ENCODE measurements around the gene GGTLC2.
"Not testable (repeated sequence)": the region's sequence is repeated elsewhere in the genome, so short reads cannot be mapped to it uniquely, and the experiment has no call there.

The GGTLC2 gene

DNA sequence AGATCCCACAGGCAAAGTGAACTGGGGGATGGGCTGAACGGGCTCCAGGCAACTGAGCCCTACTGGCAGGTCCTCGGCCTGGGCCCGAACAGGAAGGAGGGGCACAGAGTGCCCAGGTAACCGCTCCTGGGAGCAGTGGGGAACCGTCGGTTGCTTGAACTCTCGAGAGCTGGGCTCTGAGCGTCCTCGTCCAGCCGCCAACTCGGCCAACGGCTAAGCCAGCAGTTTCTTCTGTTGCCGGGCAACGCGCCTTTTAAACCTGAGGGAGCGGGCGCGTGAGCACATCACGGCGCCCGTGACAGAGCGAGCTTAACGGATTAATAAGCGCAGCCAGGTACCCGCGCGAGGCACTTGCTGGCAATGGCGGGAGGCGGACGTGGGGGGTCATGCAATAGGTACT, at the start of gene GGTLC2:
GGTLC2 (plus strand) TSS at position 301 of the 400 bp plus-strand sequence. CDS start 1,732 bp downstream, outside the sequence.
- not testable (repeated sequence) for DNase-seq

DNA sequence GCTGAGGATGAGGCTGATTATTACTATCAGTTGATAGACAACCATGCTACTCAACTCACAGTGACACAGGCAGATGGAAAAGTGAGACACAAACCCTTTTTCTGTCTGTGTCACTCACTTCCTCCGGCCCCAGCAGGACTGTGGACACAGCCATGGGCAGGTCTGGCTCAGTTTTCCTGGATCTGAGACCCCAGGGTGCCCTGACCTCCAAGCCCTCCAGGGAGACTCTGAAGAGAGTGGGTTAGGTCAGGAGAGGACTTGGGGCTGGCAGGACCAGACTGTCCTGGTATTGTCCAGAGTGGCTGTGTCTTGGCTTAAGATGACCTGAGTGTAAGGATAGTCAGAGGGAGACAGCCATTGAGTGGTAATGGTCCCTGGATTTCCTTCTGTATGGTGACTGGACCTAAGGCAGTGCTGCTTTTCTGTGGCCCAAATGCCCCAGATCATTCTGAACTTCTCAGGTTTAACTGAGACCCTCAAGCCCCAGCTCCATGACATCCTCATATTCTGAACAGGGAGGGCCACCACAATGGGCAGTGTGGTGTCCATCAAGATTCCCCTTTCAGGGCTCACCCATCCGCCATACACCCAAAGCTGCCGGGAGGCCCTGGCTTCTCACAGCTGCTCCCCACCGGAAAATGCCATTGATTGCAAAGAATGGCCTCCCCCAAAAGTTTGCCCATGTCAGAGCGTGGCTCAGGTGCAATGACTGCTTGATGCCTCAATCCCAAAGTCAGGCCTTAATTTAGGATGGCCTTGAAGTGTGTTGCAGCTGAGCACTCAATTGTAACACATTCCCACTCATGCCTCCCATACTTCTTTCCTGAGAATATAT, 49.2 kb upstream of the GGTLC2 start:
- DNase-seq = no peak

DNA sequence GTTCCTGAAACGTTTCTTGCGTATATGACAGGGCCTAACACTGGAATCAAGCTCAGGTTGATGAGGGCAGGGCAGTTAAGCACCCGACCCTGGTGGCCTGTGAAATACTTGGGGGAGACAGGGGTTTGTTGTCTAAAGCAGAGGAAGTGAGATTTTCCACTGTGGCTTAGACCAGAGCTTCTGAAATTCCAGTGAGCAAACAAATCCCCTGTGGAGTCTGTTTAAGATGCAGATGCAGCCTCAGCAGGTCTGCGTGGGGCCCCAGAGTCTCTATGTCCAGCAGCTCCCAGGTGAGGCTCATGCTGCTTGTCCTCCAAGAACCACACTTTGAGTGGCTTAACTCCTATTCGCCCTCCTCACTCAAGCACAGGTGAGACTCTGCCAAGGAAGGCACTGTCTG, 46.3 kb upstream of the GGTLC2 start:
- no peak for DNase-seq

DNA sequence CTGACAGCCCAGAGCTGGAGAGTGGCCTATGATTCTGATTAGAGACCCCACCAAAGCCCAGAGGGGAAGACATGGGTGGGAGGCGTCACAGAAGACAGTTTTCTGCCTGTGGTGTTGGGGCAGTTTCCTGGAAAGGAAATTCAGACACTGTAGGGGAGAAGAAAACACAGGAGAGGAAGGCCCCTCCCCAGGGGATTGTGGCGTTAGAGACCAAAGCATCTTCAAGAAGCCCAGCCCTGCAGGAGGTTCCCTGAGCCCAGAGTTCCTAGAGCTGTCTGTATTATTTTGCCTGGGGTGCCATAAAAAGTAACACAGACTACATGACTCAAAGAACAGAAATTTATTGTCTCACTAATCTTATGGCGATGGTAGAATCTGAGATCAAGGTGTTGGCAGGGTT, 45.2 kb upstream of the GGTLC2 start:
- DNase-seq = no peak

DNA sequence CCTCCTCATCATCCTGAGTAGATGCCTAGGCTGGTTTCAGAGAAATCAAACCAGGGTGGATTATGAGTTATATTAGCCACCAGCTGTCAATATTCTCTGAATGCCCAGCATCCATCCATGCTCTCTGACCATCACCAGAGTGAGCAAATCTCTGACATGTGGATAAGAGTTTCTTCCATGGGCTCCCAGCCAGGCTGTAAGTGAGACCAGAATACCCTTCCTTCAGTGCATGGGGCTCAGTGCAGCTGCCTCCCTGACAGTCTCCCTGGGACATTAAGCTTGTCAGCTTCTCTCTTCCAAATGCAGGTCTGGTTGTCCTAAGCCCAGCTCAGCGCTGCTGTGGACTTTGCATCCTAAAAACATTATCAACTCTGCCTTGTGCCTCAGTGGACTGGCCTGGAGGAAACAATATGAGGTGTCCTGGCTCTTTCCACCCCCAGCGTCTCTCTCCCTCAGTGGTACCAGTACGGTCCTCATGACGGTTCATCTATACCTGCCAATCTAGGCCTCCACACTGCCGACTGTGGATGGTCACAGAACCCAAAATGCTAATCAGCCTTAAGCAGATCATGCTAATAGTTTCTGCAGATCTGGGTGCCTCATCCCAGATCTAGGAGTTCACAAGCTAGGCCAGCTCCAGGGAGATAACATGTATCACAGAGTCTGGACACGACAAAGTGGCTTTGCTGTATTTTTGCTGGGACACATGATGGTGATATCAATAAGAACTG, 43.7 kb upstream of the GGTLC2 start:
- no peak for DNase-seq

DNA sequence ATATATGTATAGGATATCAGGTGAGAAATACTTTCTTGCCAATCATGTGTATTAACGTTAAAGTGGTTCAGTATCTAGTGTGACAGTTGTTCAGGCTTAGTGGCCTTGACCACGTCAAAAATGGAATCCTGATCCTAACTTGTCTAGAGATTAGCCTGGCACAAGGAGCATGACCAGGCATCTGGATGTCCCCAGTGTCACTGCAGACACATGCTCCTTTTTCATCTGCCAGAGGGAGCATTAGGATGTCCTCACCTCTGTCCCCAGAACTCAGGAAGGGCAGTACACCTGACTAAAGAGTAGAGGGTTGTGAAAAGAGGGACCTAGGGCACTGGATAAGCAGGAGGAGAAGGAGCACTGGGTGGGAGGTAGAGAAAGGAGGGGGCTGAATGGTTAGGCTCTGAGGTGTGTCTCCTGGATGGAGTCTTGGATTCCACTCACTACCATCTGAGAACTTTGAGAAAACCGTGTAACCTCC, 40.9 kb upstream of the GGTLC2 start:
- no peak for DNase-seq

GRCh38 chr22:22604326-22605073, 39.9 kb upstream of the GGTLC2 start:
- no peak for DNase-seq

DNA sequence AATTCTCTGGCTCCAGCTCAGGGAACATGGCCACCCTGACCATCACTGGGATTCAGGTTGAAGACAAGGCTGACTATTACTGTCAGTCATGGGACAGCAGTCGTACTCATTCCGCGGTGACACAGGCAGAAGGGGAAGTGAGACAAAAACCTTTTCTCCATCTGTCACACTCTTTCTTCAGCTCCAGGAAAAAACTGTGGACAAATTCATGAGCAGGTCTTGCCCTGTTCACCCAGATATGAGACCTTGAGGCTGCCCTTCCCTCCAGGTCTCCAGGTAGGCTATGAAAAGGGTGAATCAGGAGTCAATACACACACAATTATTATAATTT, 39.4 kb upstream of the GGTLC2 start:
- no peak for DNase-seq

- not testable (repeated sequence) for DNase-seq
These were observed 36.4 kb upstream of the GGTLC2 start for GRCh38 chr22:22608022-22608421.

- no peak for DNase-seq
These were observed 35.1 kb upstream of the GGTLC2 start for GRCh38 chr22:22609291-22609690.

- DNase-seq = no peak
These were observed 31.9 kb upstream of the GGTLC2 start for GRCh38 chr22:22612516-22612915.

GRCh38 chr22:22614065-22614464, 30.3 kb upstream of the GGTLC2 start:
- no peak for DNase-seq

DNA sequence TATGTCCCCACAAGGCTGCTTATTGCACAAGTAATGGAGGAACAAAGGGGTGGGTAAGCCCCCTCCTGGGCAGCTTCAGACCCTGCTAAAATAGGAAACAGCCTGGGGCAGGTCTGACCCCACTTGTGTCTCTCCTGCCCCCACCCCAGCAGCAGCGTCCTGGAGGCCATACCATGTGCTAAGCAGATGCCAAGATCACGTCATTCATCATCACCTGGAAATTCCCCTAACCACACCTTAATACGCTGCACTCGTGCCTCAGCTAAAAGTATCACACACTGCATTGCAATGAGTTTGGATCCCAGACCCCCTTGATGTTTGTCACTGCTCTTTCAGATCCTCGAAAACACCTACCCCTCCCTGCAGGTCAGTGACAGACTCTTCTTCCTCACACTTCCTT, 27.8 kb upstream of the GGTLC2 start:
- no peak for DNase-seq

DNA sequence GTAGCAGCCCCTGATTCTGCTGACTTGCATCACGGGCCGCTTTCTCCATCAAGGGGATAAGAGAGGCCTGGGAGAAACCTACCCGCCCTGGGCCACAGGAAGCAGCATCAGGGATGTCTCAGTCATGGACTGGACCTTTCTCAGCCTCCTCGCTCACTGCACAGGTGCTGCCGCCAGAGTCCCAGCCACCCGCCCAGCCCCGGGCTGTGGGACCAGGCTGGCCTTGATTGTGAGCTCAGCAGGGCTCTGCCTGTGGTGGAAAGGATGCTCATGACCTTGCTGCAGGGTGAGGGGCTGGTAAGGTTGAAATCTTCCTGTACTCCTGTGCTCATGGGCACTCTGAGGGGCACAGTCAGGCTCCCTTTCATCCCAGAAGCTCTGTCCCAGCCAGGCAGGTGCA, 26.0 kb upstream of the GGTLC2 start:
- no peak for DNase-seq

GRCh38 chr22:22618923-22619322, 25.5 kb upstream of the GGTLC2 start:
- DNase-seq = no peak

DNA sequence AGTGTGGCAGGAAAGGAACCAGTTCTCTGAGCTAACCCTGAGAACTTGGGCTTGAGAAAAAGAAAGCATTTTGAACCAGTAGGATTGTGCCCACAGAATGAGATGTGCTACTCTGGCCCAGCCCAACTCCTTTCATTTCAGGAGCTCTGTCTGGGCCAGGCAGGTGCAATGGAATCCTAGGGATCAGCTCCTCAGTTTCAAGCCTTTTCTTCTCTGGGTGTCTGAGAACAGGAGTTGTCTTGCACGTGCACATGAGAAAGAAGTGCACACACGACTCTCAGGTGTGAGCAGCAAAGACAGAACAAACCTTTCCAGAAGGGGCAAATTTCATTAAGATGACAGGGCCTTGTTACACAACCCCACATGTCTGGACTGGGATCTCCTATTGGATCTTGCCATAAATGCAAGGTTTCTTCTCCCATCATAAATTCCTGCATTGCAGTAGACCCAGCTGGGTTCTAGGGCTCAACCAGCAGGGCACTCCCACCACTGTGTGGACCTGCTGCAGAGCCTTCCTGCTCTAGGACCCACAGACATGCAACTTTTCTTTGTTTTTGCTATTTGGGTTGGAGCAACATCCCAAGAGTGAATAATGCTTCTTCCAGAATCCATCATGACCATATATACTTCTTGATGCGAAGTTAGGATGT, 24.5 kb upstream of the GGTLC2 start:
- DNase-seq = no peak

GRCh38 chr22:22628546-22629495, 15.6 kb upstream of the GGTLC2 start:
- DNase-seq = not testable (repeated sequence)

GRCh38 chr22:22631223-22631652, 13.2 kb upstream of the GGTLC2 start:
- not testable (repeated sequence) for DNase-seq

DNA sequence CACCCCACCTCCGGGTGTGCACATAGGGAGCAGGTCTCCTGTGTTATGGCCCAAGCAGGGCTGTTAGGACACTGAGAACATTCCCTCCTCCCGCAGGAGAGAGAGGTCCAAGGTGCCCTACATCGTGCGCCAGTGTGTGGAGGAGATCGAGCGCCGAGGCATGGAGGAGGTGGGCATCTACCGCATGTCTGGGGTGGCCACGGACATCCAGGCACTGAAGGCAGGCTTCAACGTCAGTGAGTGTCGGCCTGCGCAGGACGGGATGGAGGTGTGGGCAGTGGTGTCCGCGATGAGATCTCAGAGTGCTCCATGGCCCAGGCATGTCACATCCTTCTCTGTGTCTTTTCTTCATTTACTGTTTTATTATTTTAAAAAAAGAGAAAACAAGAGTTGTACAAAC, 12.2 kb upstream of the GGTLC2 start:
- DNase-seq = not testable (repeated sequence)

- not testable (repeated sequence) for DNase-seq
These were observed 10.9 kb upstream of the GGTLC2 start for GRCh38 chr22:22633533-22633932.

GRCh38 chr22:22636260-22636659, 8.2 kb upstream of the GGTLC2 start:
- not testable (repeated sequence) for DNase-seq

- not testable (repeated sequence) for DNase-seq
These were observed 6.1 kb upstream of the GGTLC2 start for GRCh38 chr22:22638313-22638712.

All from SIG-M5 (cell line).